Measurements from ENCODE around the gene NDUFA3.

The NDUFA3 gene

GRCh38 chr19:54102421-54103169 is at the start of gene NDUFA3:
Gene NDUFA3, plus strand, starts transcription at chr19:54102855. Its CDS starts 24 bp downstream, at chr19:54102879.
- Histone ChIP-seq H3K4me1 (peaks cover 34 to 75% (median 47%) of the 10 kb centered on the region in 10 experiments), H3K27me3 (peaks cover 3 to 18% (median 11%) of the 10 kb centered on the region in 11 experiments), H3K4me2 (peak within 1 kb of the TSS; percentile 89 to 99 (median 96)), H3K9ac (peak within 1 kb of the TSS; percentile 78 to 89 (median 85)), H3K4me3 (peak within 1 kb of the TSS; percentile 84 to 99 (median 96)), H3K9me3 (replicated peaks in 1 of 11) (no peaks in the 10 kb centered on the region), H4K20me1 (peaks cover 0 to 25% (median 11%) of the 10 kb centered on the region in 11 experiments; a peak in 12 of 22 replicates), H3K36me3 (peaks cover 23 to 35% (median 26%) of the 10 kb centered on the region in 11 experiments), H3K27ac (peak within 1 kb of the TSS; percentile 63 to 90 (median 74); a peak in 21 of 22 replicates)
- TF ChIP-seq Cebpa-rat (IDR thresholded peaks at IDR 0.05), result no peak

GRCh38 chr19:54062643-54063042 is 40.0 kb upstream of the NDUFA3 start:
- Histone ChIP-seq H3K27ac (no peak overlapping the region), H3K4me1 (peaks cover 0 to 23% (median 12%) of the 10 kb centered on the region in 10 experiments; a peak in 13 of 20 replicates), H3K4me2 (peak overlapping the region in 8 of 11 experiments; percentile 13 to 76 (median 54); a peak in 12 of 22 replicates), H3K9me3 (replicated peaks in 1 of 11) (no peaks in the 10 kb centered on the region), H3K4me3 (no peak overlapping the region), H3K36me3 (no peaks in the 10 kb centered on the region), H3K9ac (no peak overlapping the region), H3K27me3 (no peaks in the 10 kb centered on the region), H4K20me1 (no peaks in the 10 kb centered on the region)
- TF ChIP-seq Cebpa-rat (IDR thresholded peaks at IDR 0.05), result no peak

GRCh38 chr19:54063350-54064116 is 39.1 kb upstream of the NDUFA3 start, which contains the start of gene VSTM1:
Gene VSTM1, minus strand, starts transcription at chr19:54063897. Its CDS starts 120 bp downstream, at chr19:54063777.
- H3K9me3 ChIP-seq (replicated peaks in 1 of 11), result no peaks in the 10 kb centered on the region
- H3K4me3 ChIP-seq, result no peak within 1 kb of the TSS
- H3K27me3 ChIP-seq, result no peaks in the 10 kb centered on the region
- peaks cover 0 to 23% (median 12%) of the 10 kb centered on the region in 10 experiments; a peak in 13 of 20 replicates for H3K4me1 ChIP-seq
- peak within 1 kb of the TSS in 8 of 11 experiments; percentile 13 to 76 (median 54); a peak in 12 of 22 replicates for H3K4me2 ChIP-seq
- no peak within 1 kb of the TSS for H3K27ac ChIP-seq
- TF ChIP-seq Cebpa-rat (IDR thresholded peaks at IDR 0.05), result no peak
- no peak within 1 kb of the TSS for H3K9ac ChIP-seq
- H3K36me3 ChIP-seq, result no peaks in the 10 kb centered on the region
- H4K20me1 ChIP-seq, result no peaks in the 10 kb centered on the region

GRCh38 chr19:54069470-54069869 is 33.2 kb upstream of the NDUFA3 start:
- Histone ChIP-seq H3K4me3 (no peak overlapping the region), H3K9ac (no peak overlapping the region), H3K36me3 (no peaks in the 10 kb centered on the region), H3K27ac (no peak overlapping the region), H3K4me2 (no peak overlapping the region), H3K4me1 (no peaks in the 10 kb centered on the region), H4K20me1 (no peaks in the 10 kb centered on the region), H3K9me3 (replicated peaks in 1 of 11) (peaks cover 3 to 15% (median 9%) of the 10 kb centered on the region in 11 experiments; a peak in 17 of 22 replicates), H3K27me3 (no peaks in the 10 kb centered on the region)
- TF ChIP-seq Cebpa-rat (IDR thresholded peaks at IDR 0.05), result no peak

GRCh38 chr19:54073829-54074228 is 28.8 kb upstream of the NDUFA3 start:
- H3K9ac ChIP-seq, result no peak overlapping the region
- TF ChIP-seq Cebpa-rat (IDR thresholded peaks at IDR 0.05), result no peak
- H3K27ac ChIP-seq, result no peak overlapping the region
- no peaks in the 10 kb centered on the region for H4K20me1 ChIP-seq
- H3K4me1 ChIP-seq, result peaks cover 0 to 19% (median 6%) of the 10 kb centered on the region in 10 experiments; a peak in 11 of 20 replicates
- peaks cover 3 to 15% (median 9%) of the 10 kb centered on the region in 11 experiments; a peak in 17 of 22 replicates for H3K9me3 ChIP-seq (replicated peaks in 1 of 11)
- no peaks in the 10 kb centered on the region for H3K27me3 ChIP-seq
- H3K4me3 ChIP-seq, result no peak overlapping the region
- no peaks in the 10 kb centered on the region for H3K36me3 ChIP-seq
- no peak overlapping the region for H3K4me2 ChIP-seq

- no peak overlapping the region for H3K4me2 ChIP-seq
- H3K9ac ChIP-seq, result no peak overlapping the region
- H3K27ac ChIP-seq, result no peak overlapping the region
- H3K4me3 ChIP-seq, result no peak overlapping the region
- no peaks in the 10 kb centered on the region for H4K20me1 ChIP-seq
- H3K9me3 ChIP-seq (replicated peaks in 1 of 11), result peaks cover 6 to 18% (median 11%) of the 10 kb centered on the region in 11 experiments; a peak in 20 of 22 replicates
- H3K36me3 ChIP-seq, result no peaks in the 10 kb centered on the region
- peaks cover 0 to 19% (median 6%) of the 10 kb centered on the region in 10 experiments; a peak in 11 of 20 replicates for H3K4me1 ChIP-seq
- TF ChIP-seq Cebpa-rat (IDR thresholded peaks at IDR 0.05), result no peak
- H3K27me3 ChIP-seq, result no peaks in the 10 kb centered on the region
These were observed 27.8 kb upstream of the NDUFA3 start for GRCh38 chr19:54074851-54075250.

GRCh38 chr19:54077334-54077733 is 25.3 kb upstream of the NDUFA3 start:
- peaks cover 0 to 19% (median 6%) of the 10 kb centered on the region in 10 experiments; a peak in 11 of 20 replicates for H3K4me1 ChIP-seq
- no peaks in the 10 kb centered on the region for H3K27me3 ChIP-seq
- H3K4me3 ChIP-seq, result no peak overlapping the region
- no peak overlapping the region; a peak in 2 of 22 replicates for H3K9ac ChIP-seq
- TF ChIP-seq Cebpa-rat (IDR thresholded peaks at IDR 0.05), result no peak
- no peaks in the 10 kb centered on the region for H4K20me1 ChIP-seq
- H3K36me3 ChIP-seq, result peaks cover 0 to 8% (median 0%) of the 10 kb centered on the region in 11 experiments; a peak in 2 of 22 replicates
- peaks cover 22 to 40% (median 33%) of the 10 kb centered on the region in 11 experiments for H3K9me3 ChIP-seq (replicated peaks in 1 of 11)
- H3K27ac ChIP-seq, result peak overlapping the region in 1 of 11 experiments; percentile 34; a peak in 2 of 22 replicates
- peak overlapping the region in 5 of 11 experiments; percentile 39 to 60 (median 57); a peak in 9 of 22 replicates for H3K4me2 ChIP-seq

- Histone ChIP-seq H3K36me3 (peaks cover 0 to 8% (median 0%) of the 10 kb centered on the region in 11 experiments; a peak in 2 of 22 replicates), H3K4me3 (peak within 1 kb of the TSS in 2 of 10 experiments; percentile 4; a peak in 2 of 20 replicates), H3K27me3 (no peaks in the 10 kb centered on the region), H4K20me1 (no peaks in the 10 kb centered on the region), H3K4me1 (peaks cover 0 to 19% (median 6%) of the 10 kb centered on the region in 10 experiments; a peak in 11 of 20 replicates), H3K9me3 (replicated peaks in 1 of 11) (peaks cover 33 to 54% (median 47%) of the 10 kb centered on the region in 11 experiments), H3K27ac (no peak within 1 kb of the TSS), H3K9ac (no peak within 1 kb of the TSS), H3K4me2 (no peak within 1 kb of the TSS)
- no peak for TF ChIP-seq Cebpa-rat (IDR thresholded peaks at IDR 0.05)
These were observed 21.6 kb upstream of the NDUFA3 start, which contains the start of gene TARM1 for GRCh38 chr19:54081032-54081431. Gene TARM1, minus strand, starts transcription at chr19:54081365. Its CDS starts 25 bp downstream, at chr19:54081340.

Data from BLaER1 treated with 17β-estradiol and CSF1 and Interleukin-3, amounts not matched to agents 10 nM and 100 nM (cell line).